SU-DHL-6 (cell line): Measurements from ENCODE around the gene PAX5.

Experiments
- H2AFZ ChIP-seq: fragments of 200-600 bp; sonication (generic); 2 replicates; pipeline ENCODE4 v1.6.1; 2014; ENCODE audit warnings: low read depth, mild to moderate bottlenecking, moderate library complexity, mixed read lengths, antibody characterized with exemption, low read length; ENCODE audit not compliant: severe bottlenecking
- H3F3A ChIP-seq: fragments of 200-600 bp; shearing (Covaris generic); 2 replicates; pipeline ENCODE4 v1.6.0; 2016; ENCODE audit warnings: antibody characterized with exemption, mild to moderate bottlenecking; ENCODE audit not compliant: insufficient read depth
- H3K27ac ChIP-seq: fragments of 200-600 bp; sonication (generic); 2 replicates; pipeline ENCODE4 v1.5.1; 2016; ENCODE audit warnings: low read depth, mild to moderate bottlenecking, low read length, moderate library complexity, mixed read lengths
- H3K27me3 ChIP-seq: fragments of 200-600 bp; sonication (generic), shearing (Covaris generic); 2 replicates; pipeline ENCODE4 v1.6.0; 2014; ENCODE audit warnings: mild to moderate bottlenecking, low read length
- H3K36me3 ChIP-seq: fragments of 200-600 bp; sonication (generic); 2 replicates; pipeline ENCODE4 v1.6.1; 2014; ENCODE audit warnings: mild to moderate bottlenecking, low read length, mixed read lengths
- H3K4me2 ChIP-seq: fragments of 300-600, 200-600 bp; shearing (Covaris generic), sonication (generic); 2 replicates; pipeline ENCODE4 v1.6.0; 2014; ENCODE audit warnings: low read length, low read depth, mild to moderate bottlenecking; ENCODE audit not compliant: poor library complexity, severe bottlenecking
- H3K4me3 ChIP-seq: fragments of 200-600 bp; sonication (generic); 2 replicates; pipeline ENCODE4 v1.5.1; 2014; ENCODE audit warnings: antibody characterized with exemption, low read length, mild to moderate bottlenecking, mixed read lengths; ENCODE audit not compliant: insufficient read depth, poor library complexity, severe bottlenecking
- H3K79me2 ChIP-seq: fragments of 200-600 bp; sonication (generic); 2 replicates; pipeline ENCODE4 v1.6.1; 2014; ENCODE audit warnings: mild to moderate bottlenecking, low read length, moderate library complexity; ENCODE audit not compliant: insufficient read depth
- H3K9ac ChIP-seq: fragments of 200-600 bp; sonication (generic); 2 replicates; pipeline ENCODE4 v1.7.0; 2014; ENCODE audit warnings: mild to moderate bottlenecking, low read length
- H3K9me2 ChIP-seq: fragments of 200-600 bp; sonication (generic); replicated peaks from 2 replicates; pipeline ENCODE4 v1.6.1; 2014; ENCODE audit warnings: low read length; ENCODE audit not compliant: insufficient read depth
- H3K9me3 ChIP-seq: fragments of 200-600 bp; sonication (generic); 2 replicates; pipeline ENCODE4 v1.6.1; 2014; ENCODE audit warnings: low read length, mixed read lengths; ENCODE audit not compliant: insufficient read depth
- H4K20me1 ChIP-seq: fragments of 200-600 bp; sonication (generic); 2 replicates; pipeline ENCODE4 v1.6.1; 2014; ENCODE audit warnings: low read depth, mild to moderate bottlenecking, antibody characterized with exemption, low read length, moderate library complexity, mixed read lengths
- CTCF ChIP-seq: fragments of 200-600 bp; sonication (generic); IDR thresholded peaks from one replicate; pipeline ENCODE4 v1.5.1; 2017; ENCODE audit warnings: antibody characterized with exemption, mild to moderate bottlenecking, low read length, moderate library complexity; ENCODE audit not compliant: insufficient read depth, poor library complexity, severe bottlenecking
- EZH2phosphoT487 ChIP-seq: fragments of 200-600 bp; sonication (generic), shearing (Covaris generic); conservative IDR thresholded peaks from 2 replicates; pipeline ENCODE4 v1.6.1; 2018; ENCODE audit warnings: mild to moderate bottlenecking, antibody characterized with exemption, low read length, moderate library complexity, mixed read lengths

PAX5 gene

GRCh38 chr9:37026931-37027581 lies 7.0 kb downstream of the PAX5 start:
- peak overlapping the region; percentile 78 for H3K9ac ChIP-seq
- H3K27me3 ChIP-seq = no peaks in the 10 kb centered on the region
- H3K4me2 ChIP-seq = peak overlapping the region; percentile 84
- peaks cover 92% of the 10 kb centered on the region for H3K79me2 ChIP-seq
- no peaks in the 10 kb centered on the region; the same call in 1 of the 2 replicates for H4K20me1 ChIP-seq
- H3F3A ChIP-seq = peaks cover 32% of the 10 kb centered on the region
- peak overlapping the region; percentile 74 for H3K4me3 ChIP-seq
- no peaks in the 10 kb centered on the region; the same call in 1 of the 2 replicates for H3K36me3 ChIP-seq
- H3K27ac ChIP-seq = peak overlapping the region; percentile 65
- no peaks in the 10 kb centered on the region for H3K9me3 ChIP-seq
- no peaks in the 10 kb centered on the region for H3K9me2 ChIP-seq
- peak overlapping the region; percentile 1 for H2AFZ ChIP-seq
- no peak for TF ChIP-seq EZH2phosphoT487
- TF ChIP-seq CTCF = no peak

- Histone ChIP-seq H3K27me3 (no peaks in the 10 kb centered on the region), H3K4me3 (peak overlapping the region; percentile 74), H3K79me2 (peaks cover 92% of the 10 kb centered on the region)
These were observed 7.7 kb downstream of the PAX5 start for GRCh38 chr9:37026113-37026930.

GRCh38 chr9:37025823-37026112 lies 8.3 kb downstream of the PAX5 start:
- no peaks in the 10 kb centered on the region for H3K27me3 ChIP-seq
- no peaks in the 10 kb centered on the region; the same call in 1 of the 2 replicates for H4K20me1 ChIP-seq
- peak overlapping the region; percentile 78 for H3K9ac ChIP-seq
- H3K4me2 ChIP-seq = peak overlapping the region; percentile 84
- H3F3A ChIP-seq = peaks cover 26% of the 10 kb centered on the region
- no peaks in the 10 kb centered on the region for H3K9me2 ChIP-seq
- H2AFZ ChIP-seq = no peak overlapping the region
- peak overlapping the region; percentile 65 for H3K27ac ChIP-seq
- TF ChIP-seq EZH2phosphoT487 = no peak
- no peak for TF ChIP-seq CTCF
- no peaks in the 10 kb centered on the region for H3K9me3 ChIP-seq
- peak overlapping the region; percentile 74 for H3K4me3 ChIP-seq
- H3K79me2 ChIP-seq = peaks cover 92% of the 10 kb centered on the region
- H3K36me3 ChIP-seq = no peaks in the 10 kb centered on the region; the same call in 1 of the 2 replicates

More at GRCh38 chr9:37026113-37026930, 7.7 kb downstream of the PAX5 start:
- TF ChIP-seq EZH2phosphoT487 (no peak), CTCF (no peak)
- H3K36me3 ChIP-seq = no peaks in the 10 kb centered on the region; the same call in 1 of the 2 replicates
- peak overlapping the region; percentile 65 for H3K27ac ChIP-seq
- H3K9ac ChIP-seq = peak overlapping the region; percentile 78
- no peak overlapping the region for H2AFZ ChIP-seq
- peak overlapping the region; percentile 84 for H3K4me2 ChIP-seq
- H4K20me1 ChIP-seq = no peaks in the 10 kb centered on the region; the same call in 1 of the 2 replicates
- H3F3A ChIP-seq = peaks cover 31% of the 10 kb centered on the region
- H3K9me3 ChIP-seq = no peaks in the 10 kb centered on the region
- H3K9me2 ChIP-seq = no peaks in the 10 kb centered on the region
